ENCODE data around the gene KIF1C. TPM values are rescaled to one million over a fixed set of nuclear protein-coding genes. Genes with fewer than 3 reads are reported as not detected.
"Not testable (repeated sequence)": the region's sequence is repeated elsewhere in the genome, so short reads cannot be mapped to it uniquely, and the experiment has no call there.

Gene KIF1C
- total RNA-seq, 2 experiments from 2014 or later: 39.8 to 51.0 TPM

DNA sequence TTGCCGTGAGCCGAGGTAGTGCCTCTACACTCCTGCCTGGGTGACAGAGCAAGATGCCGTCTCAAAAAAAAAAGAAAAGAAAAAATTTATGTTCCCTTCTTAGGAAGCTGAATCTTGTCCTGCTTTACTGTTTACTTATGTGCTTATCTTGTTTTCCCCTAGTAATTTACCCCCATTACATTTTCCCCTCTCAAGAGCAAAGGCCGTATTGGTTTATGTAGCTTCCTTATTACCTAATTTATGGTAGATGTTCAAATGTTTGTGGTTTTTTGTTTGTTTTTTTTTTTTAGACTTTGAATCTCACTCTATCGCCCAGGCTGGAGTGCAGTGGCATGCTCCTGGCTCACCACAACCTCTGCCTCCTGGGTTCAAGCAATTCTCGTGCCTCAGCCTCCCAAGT lies 47.7 kb downstream of the KIF1C start:
- ATAC-seq: no peak
- no peaks in the 10 kb centered on the region for H3K9me3 Mint-ChIP-seq (ENCODE audit: low read depth)
- peaks cover 70% of the 10 kb centered on the region for H3K4me1 Mint-ChIP-seq
- H3K36me3 Mint-ChIP-seq: peaks cover 34% of the 10 kb centered on the region
- peak overlapping the region; percentile 14 for H3K4me3 Mint-ChIP-seq
- no peaks in the 10 kb centered on the region for H3K27me3 Mint-ChIP-seq
- peak overlapping the region; percentile 69 for H3K27ac Mint-ChIP-seq
- CTCF ChIA-PET: interaction anchor here (0.9 to 2.2 kb wide), 6 partner anchors 13 to 65 kb away, joined by 3 to 11 read pairs (median 5); no protein-coding TSS in a partner anchor
- DNase-seq: no peak

DNA sequence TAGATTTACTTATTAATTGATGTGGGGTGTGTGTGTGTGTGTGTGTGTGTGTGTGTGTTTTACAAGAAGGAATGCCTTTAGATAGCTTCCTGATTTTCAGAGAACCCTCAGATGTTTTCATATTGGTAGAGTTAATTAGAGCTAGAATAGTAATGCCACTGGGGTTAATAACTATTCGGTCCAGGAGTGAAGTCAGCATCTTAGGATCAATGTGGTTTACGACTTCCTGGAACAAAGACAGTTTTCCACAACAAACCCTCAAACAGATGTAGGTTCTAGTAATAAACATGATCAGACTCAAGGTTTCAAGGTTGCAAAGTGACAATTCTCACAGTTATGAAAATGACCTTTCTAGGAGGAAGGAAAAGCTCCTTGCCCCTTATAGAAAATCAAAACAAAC lies 49.7 kb downstream of the KIF1C start:
- H3K4me1 Mint-ChIP-seq: peaks cover 61% of the 10 kb centered on the region
- H3K27ac Mint-ChIP-seq: peak overlapping the region; percentile 17
- CTCF ChIA-PET: interaction anchor here (0.8 to 1.9 kb wide), 4 partner anchors 12 to 17 kb away, joined by 4 to 11 read pairs (median 6); partner anchors contain the start of gene SLC52A1
- H3K27me3 Mint-ChIP-seq: no peaks in the 10 kb centered on the region
- no peak overlapping the region for H3K4me3 Mint-ChIP-seq
- DNase-seq: no peak
- no peak for ATAC-seq
- no peaks in the 10 kb centered on the region for H3K9me3 Mint-ChIP-seq (ENCODE audit: low read depth)
- H3K36me3 Mint-ChIP-seq: peaks cover 34% of the 10 kb centered on the region

DNA sequence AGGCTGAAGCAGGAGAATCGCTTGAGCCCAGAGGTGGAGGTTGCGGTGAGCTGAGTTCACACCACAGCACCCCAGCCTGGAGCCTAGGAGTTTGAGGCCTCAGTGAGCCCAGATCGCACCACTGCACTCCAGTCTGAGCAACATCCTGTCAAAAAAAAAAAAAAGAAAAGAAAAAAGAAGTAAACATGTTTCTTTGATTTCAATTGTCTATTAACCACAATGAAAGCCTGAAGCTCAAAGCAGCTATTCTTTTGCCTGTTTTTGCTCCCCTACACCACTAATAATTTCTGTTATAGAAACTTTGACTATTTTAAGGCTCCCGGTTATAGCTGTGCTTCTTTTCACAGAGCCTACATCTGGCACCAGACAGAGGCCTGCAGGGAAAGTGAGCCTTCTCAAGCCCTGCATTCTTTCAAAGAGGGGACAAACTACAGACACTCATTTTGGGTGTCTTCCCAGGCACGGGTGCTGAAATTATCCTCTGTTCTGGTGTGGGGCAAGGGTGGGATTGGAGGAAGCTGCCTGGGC lies 51.6 kb downstream of the KIF1C start:
- Mint-ChIP-seq H3K4me1 (peaks cover 50% of the 10 kb centered on the region), H3K9me3 (ENCODE audit: low read depth) (no peaks in the 10 kb centered on the region), H3K27me3 (no peaks in the 10 kb centered on the region), H3K36me3 (peaks cover 38% of the 10 kb centered on the region), H3K27ac (peak overlapping the region; percentile 78), H3K4me3 (no peak overlapping the region)
- ATAC-seq (peak; percentile 87), DNase-seq (peak; percentile 84)
- CTCF ChIA-PET: interaction anchor here (0.7 to 4.0 kb wide), 10 partner anchors 12 to 140 kb away, joined by 3 to 20 read pairs (median 4); partner anchors contain the start of genes CAMTA2, INCA1 and KIF1C

DNA sequence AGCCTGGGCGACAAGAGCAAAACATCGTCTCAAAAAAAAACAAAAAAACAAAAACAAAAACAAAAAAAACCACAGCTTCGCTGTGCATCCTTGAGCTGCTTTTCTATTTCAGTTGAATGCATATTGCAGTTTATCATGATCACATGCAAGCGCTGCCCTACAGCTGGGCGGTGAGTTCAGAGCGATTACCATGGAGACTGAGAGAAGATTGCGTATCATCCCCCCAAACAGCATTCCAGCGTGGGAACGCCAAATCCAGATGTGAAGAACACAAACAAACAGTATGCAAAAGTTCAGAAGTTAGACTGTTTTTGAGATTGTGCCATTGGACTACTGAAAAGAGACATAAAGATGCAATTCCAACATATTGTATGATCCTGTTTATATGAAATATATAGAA lies 52.5 kb downstream of the KIF1C start:
- DNase-seq (no peak), ATAC-seq (no peak)
- Mint-ChIP-seq H3K4me1 (peaks cover 41% of the 10 kb centered on the region), H3K27ac (no peak overlapping the region), H3K4me3 (no peak overlapping the region), H3K27me3 (no peaks in the 10 kb centered on the region), H3K9me3 (ENCODE audit: low read depth) (no peaks in the 10 kb centered on the region), H3K36me3 (peaks cover 37% of the 10 kb centered on the region)
- CTCF ChIA-PET: interaction anchor here (0.6 to 4.0 kb wide), 6 partner anchors 12 to 141 kb away, joined by 3 to 20 read pairs (median 6); partner anchors contain the start of gene CAMTA2

DNA sequence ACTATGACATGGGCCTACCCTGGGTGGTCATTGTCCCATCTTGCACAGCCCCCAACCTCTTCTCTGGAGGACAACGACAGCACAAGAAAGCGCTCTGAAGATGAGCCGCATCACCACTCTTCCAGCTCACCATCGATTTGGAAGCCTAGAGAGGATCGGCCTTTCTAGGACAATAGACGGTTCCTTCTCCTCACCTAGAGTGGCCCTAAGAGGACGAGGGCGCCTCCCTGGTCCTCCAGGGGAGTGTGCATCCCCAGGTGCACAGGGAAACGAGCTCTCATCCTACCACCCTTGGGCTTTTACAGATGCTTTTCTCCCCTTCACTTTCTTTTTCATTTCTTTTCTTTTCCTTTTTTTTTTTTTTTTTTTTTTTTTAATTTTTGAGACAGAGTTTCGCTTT lies 57.8 kb downstream of the KIF1C start:
- H3K27me3 Mint-ChIP-seq: no peaks in the 10 kb centered on the region
- H3K9me3 Mint-ChIP-seq (ENCODE audit: low read depth): no peaks in the 10 kb centered on the region
- no peak for DNase-seq
- no peak overlapping the region for H3K4me3 Mint-ChIP-seq
- no peak overlapping the region for H3K27ac Mint-ChIP-seq
- no peak for ATAC-seq
- H3K4me1 Mint-ChIP-seq: peaks cover 2% of the 10 kb centered on the region
- CTCF ChIA-PET: no interaction called here
- peaks cover 14% of the 10 kb centered on the region for H3K36me3 Mint-ChIP-seq

DNA sequence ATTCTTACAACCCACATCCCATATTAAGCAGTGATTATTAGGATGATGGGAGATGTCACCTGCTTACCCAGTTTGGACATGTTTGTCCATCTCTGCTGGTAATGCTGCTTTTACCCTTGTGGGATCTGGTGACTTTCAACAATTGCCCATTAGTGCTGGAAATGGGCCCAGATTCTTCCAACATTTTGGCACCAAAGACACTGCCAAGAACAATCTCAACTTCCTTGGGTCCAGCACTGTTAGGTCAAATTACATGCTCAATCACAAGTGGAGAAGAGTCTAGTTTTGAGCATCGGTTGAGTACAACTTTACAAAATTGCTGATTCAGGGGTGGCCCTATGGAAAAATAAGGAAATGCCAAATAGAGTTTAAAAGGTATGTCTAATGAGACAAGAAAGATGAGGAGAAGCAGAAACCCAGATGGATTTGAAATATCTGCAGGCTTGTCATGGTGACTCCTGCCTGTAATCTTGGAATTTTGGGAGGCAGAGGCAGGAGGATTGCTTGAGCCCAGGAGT lies 67.5 kb downstream of the KIF1C start:
- Mint-ChIP-seq H3K4me3 (no peak overlapping the region), H3K27ac (no peak overlapping the region), H3K4me1 (peaks cover 5% of the 10 kb centered on the region), H3K27me3 (no peaks in the 10 kb centered on the region), H3K9me3 (ENCODE audit: low read depth) (no peaks in the 10 kb centered on the region), H3K36me3 (no peaks in the 10 kb centered on the region)
- ATAC-seq (no peak), DNase-seq (no peak)
- CTCF ChIA-PET: no interaction called here

DNA sequence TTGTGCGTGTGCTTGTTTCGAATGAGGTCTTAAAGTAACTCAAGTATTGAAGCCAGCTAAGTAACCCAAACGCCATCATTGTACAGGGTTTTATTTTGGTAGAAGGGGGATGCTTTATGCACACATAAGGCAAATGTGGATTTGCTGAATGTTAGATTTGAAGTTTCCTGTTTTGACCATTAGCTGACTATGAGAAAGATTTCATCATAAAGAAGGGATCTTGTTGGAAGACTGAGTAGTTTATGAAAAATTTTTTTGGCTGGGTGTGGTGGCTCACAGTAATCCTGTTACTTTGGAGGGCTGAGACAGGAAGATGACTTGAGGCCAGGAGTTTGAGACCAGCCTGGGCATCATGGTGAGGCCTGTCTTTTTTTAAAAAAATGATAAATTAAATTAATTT lies 70.5 kb downstream of the KIF1C start:
- H3K9me3 Mint-ChIP-seq (ENCODE audit: low read depth): no peaks in the 10 kb centered on the region

DNA sequence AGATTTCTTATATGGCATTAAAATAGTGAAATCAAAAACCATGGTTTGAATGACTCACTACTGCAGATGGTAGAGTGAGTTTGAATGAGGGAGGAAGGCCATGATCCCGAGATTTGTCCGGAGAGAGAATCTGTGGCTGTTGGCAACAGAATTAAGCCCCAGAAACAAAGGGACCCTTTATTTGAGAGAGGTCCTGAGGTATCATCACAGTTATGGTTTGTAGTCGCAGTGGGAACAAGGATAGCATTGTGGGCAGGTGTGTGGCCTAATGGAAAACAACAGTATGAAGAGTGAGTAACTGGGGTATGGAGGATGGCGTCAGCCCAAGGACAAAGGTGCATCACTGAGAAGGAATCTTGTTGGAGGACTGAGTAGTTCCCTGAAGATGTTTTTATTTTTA lies 72.0 kb downstream of the KIF1C start:
- Mint-ChIP-seq H3K36me3 (peaks cover 1% of the 10 kb centered on the region), H3K4me3 (no peak overlapping the region), H3K4me1 (no peaks in the 10 kb centered on the region), H3K27ac (no peak overlapping the region), H3K9me3 (ENCODE audit: low read depth) (no peaks in the 10 kb centered on the region), H3K27me3 (no peaks in the 10 kb centered on the region)
- CTCF ChIA-PET: no interaction called here
- DNase-seq: no peak
- no peak for ATAC-seq

More for the DNA sequence above, 70.5 kb downstream of the KIF1C start:
- ATAC-seq (no peak), DNase-seq (no peak)
- H3K4me3 Mint-ChIP-seq: no peak overlapping the region
- H3K27me3 Mint-ChIP-seq: no peaks in the 10 kb centered on the region
- H3K27ac Mint-ChIP-seq: no peak overlapping the region
- CTCF ChIA-PET: interaction anchor here (1.2 kb wide), 1 partner anchor 23 kb away, joined by 4 read pairs; no protein-coding TSS in a partner anchor
- no peaks in the 10 kb centered on the region for H3K4me1 Mint-ChIP-seq
- peaks cover 1% of the 10 kb centered on the region for H3K36me3 Mint-ChIP-seq

DNA sequence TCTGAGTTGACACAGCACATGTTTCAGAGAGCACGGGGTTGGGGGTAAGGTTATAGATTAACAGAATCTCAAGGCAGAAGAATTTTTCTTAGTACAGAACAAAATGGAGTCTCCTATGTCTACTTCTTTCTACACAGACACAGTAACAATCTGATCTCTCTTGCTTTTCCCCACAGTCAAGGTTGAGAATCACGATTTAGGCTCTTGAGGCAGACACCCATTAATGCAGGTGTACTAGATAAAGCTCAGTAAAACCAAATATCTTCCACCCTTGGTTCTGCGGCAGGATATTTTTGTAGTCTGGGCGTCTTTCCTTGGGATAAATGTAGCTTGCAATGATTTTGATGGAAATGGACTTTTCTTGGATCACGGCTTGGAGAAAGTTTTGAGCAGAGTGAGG lies 77.7 kb downstream of the KIF1C start:
- H3K4me3 Mint-ChIP-seq; ATAC-seq; H3K27ac Mint-ChIP-seq; H3K9me3 Mint-ChIP-seq (ENCODE audit: low read depth); CTCF ChIA-PET; H3K27me3 Mint-ChIP-seq; DNase-seq: not testable (repeated sequence)
- peaks cover 19% of the 10 kb centered on the region for H3K4me1 Mint-ChIP-seq
- peaks cover 16% of the 10 kb centered on the region for H3K36me3 Mint-ChIP-seq

DNA sequence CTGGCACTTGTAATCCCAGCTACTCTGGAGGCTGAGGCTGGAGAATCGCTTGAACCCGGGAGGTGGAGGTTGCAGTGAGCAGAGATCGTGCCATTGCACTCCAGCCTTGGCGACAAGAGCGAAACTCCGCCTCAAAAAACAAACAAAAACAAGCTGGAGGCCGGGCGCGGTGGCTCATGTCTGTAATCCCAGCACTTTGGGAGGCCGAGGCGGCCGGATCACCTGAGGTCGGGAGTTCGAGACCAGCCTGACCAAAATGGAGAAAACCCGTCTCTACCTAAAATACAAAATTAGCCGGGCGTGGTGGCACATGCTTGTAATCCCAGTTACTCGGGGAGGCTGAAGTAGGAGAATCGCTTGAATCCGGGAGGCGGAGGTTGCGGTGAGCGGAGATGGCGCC lies 79.5 kb downstream of the KIF1C start:
- peak overlapping the region; percentile 82 for H3K4me3 Mint-ChIP-seq
- H3K4me1 Mint-ChIP-seq: peaks cover 19% of the 10 kb centered on the region
- H3K36me3 Mint-ChIP-seq: peaks cover 24% of the 10 kb centered on the region
- H3K27me3 Mint-ChIP-seq, ATAC-seq, DNase-seq, CTCF ChIA-PET, H3K27ac Mint-ChIP-seq: not testable (repeated sequence)
- peaks cover 11% of the 10 kb centered on the region for H3K9me3 Mint-ChIP-seq (ENCODE audit: low read depth)

DNA sequence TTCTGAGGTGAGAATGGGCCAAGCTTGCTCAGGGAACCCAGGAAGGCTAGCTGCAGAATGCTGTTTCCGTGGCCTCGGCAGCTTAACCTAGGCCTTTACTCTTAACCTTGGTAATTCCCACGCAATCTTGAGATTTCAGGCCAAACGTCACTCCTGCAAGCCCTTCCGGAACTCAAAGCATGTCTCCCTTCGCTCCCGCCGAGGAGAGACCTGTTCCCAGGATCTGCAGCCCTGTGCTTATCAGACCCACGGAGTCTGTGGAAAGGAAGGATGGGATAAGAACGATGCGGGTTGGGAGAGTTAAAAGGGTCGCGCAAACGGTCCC lies 80.0 kb downstream of the KIF1C start:
- ATAC-seq (no peak), DNase-seq (no peak)
- peaks cover 25% of the 10 kb centered on the region for H3K36me3 Mint-ChIP-seq
- peaks cover 19% of the 10 kb centered on the region for H3K4me1 Mint-ChIP-seq
- H3K9me3 Mint-ChIP-seq (ENCODE audit: low read depth): peaks cover 12% of the 10 kb centered on the region
- CTCF ChIA-PET: interaction anchor here (0.9 kb wide), 1 partner anchor 168 kb away, joined by 3 read pairs; no protein-coding TSS in a partner anchor
- H3K27me3 Mint-ChIP-seq: no peaks in the 10 kb centered on the region
- H3K4me3 Mint-ChIP-seq: peak overlapping the region; percentile 82
- H3K27ac Mint-ChIP-seq: peak overlapping the region; percentile 84

Small RNA genes lying within 50 kb of the gene (microRNA-seq; reads per million reads assigned to microRNA genes)
- not detected for gene MIR6864
- not detected for gene MIR6865

Other genes with a start within 250 kb of the KIF1C start
- gene TM4SF5, start 226.1 kb upstream of the KIF1C start, total RNA-seq: not detected
- gene VMO1, start 211.6 kb upstream of the KIF1C start, total RNA-seq: under 1 TPM; 0.37 to 0.50 TPM
- gene GLTPD2, start 209.0 kb upstream of the KIF1C start, total RNA-seq: not detected
- gene PSMB6, start 201.8 kb upstream of the KIF1C start, total RNA-seq: 100 to 1,000 TPM; 119 to 157 TPM
- 10 to 100 TPM; 11.7 to 14.5 TPM for gene PLD2, start 190.8 kb upstream of the KIF1C start, total RNA-seq
- 100 to 1,000 TPM in 1 of 2 experiments, 10 to 100 TPM in 1; 87.4 to 107 TPM for gene MINK1, start 164.6 kb upstream of the KIF1C start, total RNA-seq
- 1 to 10 TPM in 1 of 2 experiments, under 1 TPM in 1; 0.98 to 1.2 TPM for gene C17orf107, start 98.4 kb upstream of the KIF1C start, total RNA-seq
- under 1 TPM; 0.40 to 0.41 TPM for gene CHRNE, start 94.9 kb upstream of the KIF1C start, total RNA-seq
- not detected for gene GP1BA, start 65.7 kb upstream of the KIF1C start, total RNA-seq
- 10 to 100 TPM; 82.3 to 84.6 TPM for gene SLC25A11, start 57.9 kb upstream of the KIF1C start, total RNA-seq
- gene RNF167, start 57.7 kb upstream of the KIF1C start, total RNA-seq: 100 to 1,000 TPM; 226 to 273 TPM
- 1,000 to 10,000 TPM; 2,029 to 2,329 TPM for gene PFN1, start 49.4 kb upstream of the KIF1C start, total RNA-seq
- 10 to 100 TPM; 27.7 to 30.8 TPM for gene ENO3, start 46.8 kb upstream of the KIF1C start, total RNA-seq
- 10 to 100 TPM; 60.5 to 70.1 TPM for gene SPAG7, start 30.1 kb upstream of the KIF1C start, total RNA-seq
- gene CAMTA2, start 10.3 kb upstream of the KIF1C start, total RNA-seq: 10 to 100 TPM; 60.6 to 72.5 TPM
- gene INCA1, start 428 bp upstream of the KIF1C start, total RNA-seq: under 1 TPM; 0.20 to 0.23 TPM
- gene SLC52A1, start 37.5 kb downstream of the KIF1C start, total RNA-seq: 1 to 10 TPM in 1 of 2 experiments, under 1 TPM in 1; 0.84 to 2.2 TPM
- gene ZFP3, start 80.5 kb downstream of the KIF1C start, total RNA-seq: 1 to 10 TPM; 1.9 to 2.9 TPM
- gene ZNF232, start 113.9 kb downstream of the KIF1C start, total RNA-seq: 10 to 100 TPM in 1 of 2 experiments, 1 to 10 TPM in 1; 8.6 to 10.7 TPM
- under 1 TPM; 0.03 to 0.07 TPM for gene USP6, start 118.1 kb downstream of the KIF1C start, total RNA-seq
- gene ZNF594, start 193.9 kb downstream of the KIF1C start, total RNA-seq: 10 to 100 TPM; 10.5 to 11.3 TPM
- gene SCIMP, start 236.9 kb downstream of the KIF1C start, total RNA-seq: not detected

Data from activated CD8-positive, alpha-beta memory T cell treated with anti-CD3 and anti-CD28 coated beads, Interleukin-2, amount 10 ng/mL, durations not matched to agents 7 days and 5 days (primary cell).